ENCODE data around the gene DHRSX.

GRCh38 chrX:2220829-2221567 is 279.8 kb downstream of the DHRSX start:
- no peak for TF ChIP-seq CTCF (IDR thresholded peaks at IDR 0.05; ENCODE audit: poor library complexity)
- TF ChIP-seq EZH2 (IDR thresholded peaks at IDR 0.05; ENCODE audit: borderline replicate concordance), result no peak
